ENCODE measurements around the gene BAG5.
"Not testable (repeated sequence)": the region's sequence is repeated elsewhere in the genome, so short reads cannot be mapped to it uniquely, and the experiment has no call there.

DNA sequence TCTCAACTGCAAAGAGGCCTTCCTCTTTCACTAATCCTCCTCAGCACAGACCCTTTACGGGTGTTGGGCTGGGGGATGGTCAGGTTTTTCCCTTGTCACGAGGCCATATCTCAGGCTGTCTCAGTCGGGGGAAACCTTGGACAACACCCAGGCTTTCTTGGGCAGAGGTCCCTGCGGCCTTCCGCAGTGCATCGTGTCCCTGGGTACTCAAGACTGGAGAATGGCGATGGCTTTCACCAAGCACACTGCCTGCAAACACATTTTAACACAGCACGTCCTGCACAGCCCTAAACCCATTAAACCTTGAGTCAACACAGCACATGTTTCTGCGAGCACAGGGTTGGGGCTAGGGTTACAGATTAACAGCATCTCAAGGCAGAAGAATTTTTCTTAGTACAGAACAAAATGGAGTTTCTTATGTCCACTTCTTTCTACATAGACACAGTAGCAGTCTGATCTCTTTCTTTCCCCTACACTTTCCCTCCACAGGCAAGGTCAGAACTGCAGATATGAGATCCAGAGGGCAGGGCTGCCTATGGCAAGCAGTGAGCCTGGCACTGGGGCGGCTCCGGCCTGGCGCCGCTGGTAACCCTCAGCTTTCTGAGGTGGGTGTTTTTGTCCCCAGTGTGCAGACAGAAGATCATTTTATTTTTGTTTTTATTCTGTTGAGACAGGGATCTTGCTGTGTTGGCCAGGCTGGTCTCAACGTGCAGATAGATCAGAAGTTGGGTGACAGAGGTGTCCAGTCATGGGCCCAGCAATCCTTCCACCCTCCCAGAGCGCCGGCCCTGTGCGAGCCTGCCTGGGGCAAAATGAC lies 36.8 kb downstream of the BAG5 start:
- TF ChIP-seq, protein P1, sequence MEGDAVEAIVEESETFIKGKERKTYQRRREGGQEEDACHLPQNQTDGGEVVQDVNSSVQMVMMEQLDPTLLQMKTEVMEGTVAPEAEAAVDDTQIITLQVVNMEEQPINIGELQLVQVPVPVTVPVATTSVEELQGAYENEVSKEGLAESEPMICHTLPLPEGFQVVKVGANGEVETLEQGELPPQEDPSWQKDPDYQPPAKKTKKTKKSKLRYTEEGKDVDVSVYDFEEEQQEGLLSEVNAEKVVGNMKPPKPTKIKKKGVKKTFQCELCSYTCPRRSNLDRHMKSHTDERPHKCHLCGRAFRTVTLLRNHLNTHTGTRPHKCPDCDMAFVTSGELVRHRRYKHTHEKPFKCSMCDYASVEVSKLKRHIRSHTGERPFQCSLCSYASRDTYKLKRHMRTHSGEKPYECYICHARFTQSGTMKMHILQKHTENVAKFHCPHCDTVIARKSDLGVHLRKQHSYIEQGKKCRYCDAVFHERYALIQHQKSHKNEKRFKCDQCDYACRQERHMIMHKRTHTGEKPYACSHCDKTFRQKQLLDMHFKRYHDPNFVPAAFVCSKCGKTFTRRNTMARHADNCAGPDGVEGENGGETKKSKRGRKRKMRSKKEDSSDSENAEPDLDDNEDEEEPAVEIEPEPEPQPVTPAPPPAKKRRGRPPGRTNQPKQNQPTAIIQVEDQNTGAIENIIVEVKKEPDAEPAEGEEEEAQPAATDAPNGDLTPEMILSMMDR (IDR thresholded peaks at IDR 0.05): not testable (repeated sequence)
- TF ChIP-seq POLR2A (IDR thresholded peaks at IDR 0.05): not testable (repeated sequence)

Measured in heart left ventricle (tissue), 13 donors.